OCI-LY1 (cell line): ENCODE data around the gene HERPUD1.

Source experiments
- H2AFZ ChIP-seq: fragments of 200-600 bp; sonication (generic), shearing (Covaris generic); 2 replicates; pipeline ENCODE4 v1.6.0; 2014; ENCODE audit warnings: antibody characterized with exemption, mild to moderate bottlenecking, low read length
- H3F3A ChIP-seq: fragments of 200-600 bp; sonication (generic), shearing (Covaris generic); 2 replicates; pipeline ENCODE4 v1.6.0; 2014; ENCODE audit warnings: mild to moderate bottlenecking, antibody characterized with exemption, low read length, moderate library complexity; ENCODE audit not compliant: insufficient read depth
- H3K27ac ChIP-seq: fragments of 200-600 bp; sonication (generic); 2 replicates; pipeline ENCODE4 v1.5.1; 2014; ENCODE audit warnings: low read length, mixed run types, mild to moderate bottlenecking, low read depth; ENCODE audit not compliant: poor library complexity, severe bottlenecking
- H3K27me3 ChIP-seq: fragments of 200-600 bp; sonication (generic); 2 replicates; pipeline ENCODE4 v1.6.0; 2014; ENCODE audit warnings: antibody characterized with exemption, mild to moderate bottlenecking, low read length, moderate library complexity; ENCODE audit not compliant: insufficient read depth
- H3K36me3 ChIP-seq: fragments of 200-600 bp; sonication (generic); 2 replicates; pipeline ENCODE4 v1.6.1; 2014; ENCODE audit warnings: mild to moderate bottlenecking, antibody characterized with exemption, low read length, moderate library complexity, mixed read lengths; ENCODE audit not compliant: insufficient read depth
- H3K4me1 ChIP-seq: fragments of 200-600 bp; sonication (generic); 2 replicates; pipeline ENCODE4 v1.5.1; 2014; ENCODE audit warnings: mild to moderate bottlenecking, low read length, moderate library complexity; ENCODE audit not compliant: insufficient read depth, severe bottlenecking
- H3K4me2 ChIP-seq: fragments of 200-600 bp; sonication (generic), shearing (Covaris generic); 2 replicates; pipeline ENCODE4 v1.6.1; 2014; ENCODE audit warnings: low read length
- H3K4me3 ChIP-seq: fragments of 200-600 bp; sonication (generic); 2 replicates; pipeline ENCODE4 v1.5.1; 2014; ENCODE audit warnings: low read length, low read depth, mild to moderate bottlenecking, mixed read lengths; ENCODE audit not compliant: poor library complexity, severe bottlenecking
- H3K79me2 ChIP-seq: fragments of 200-600 bp; shearing (Covaris generic); 2 replicates; pipeline ENCODE4 v1.6.1; 2016; ENCODE audit warnings: mixed run types, low read length, mixed read lengths; ENCODE audit not compliant: insufficient read depth
- H3K9ac ChIP-seq: fragments of 200-600 bp; sonication (generic), shearing (Covaris generic); 2 replicates; pipeline ENCODE4 v1.6.1; 2014; ENCODE audit warnings: mild to moderate bottlenecking, low read length, mixed read lengths
- H3K9me2 ChIP-seq: fragments of 200-600 bp; sonication (generic), shearing (Covaris generic); 2 replicates; pipeline ENCODE4 v1.6.1; 2014; ENCODE audit warnings: low read depth, mild to moderate bottlenecking, low read length, mixed read lengths
- H3K9me3 ChIP-seq: fragments of 200-600 bp; shearing (Covaris generic); 2 replicates; pipeline ENCODE4 v1.6.1; 2014; ENCODE audit warnings: low read length, mixed read lengths
- H4K20me1 ChIP-seq: fragments of 200-600 bp; sonication (generic), shearing (Covaris generic); 2 replicates; pipeline ENCODE4 v1.6.0; 2016; ENCODE audit warnings: mild to moderate bottlenecking, low read length; ENCODE audit not compliant: insufficient read depth
- EZH2 ChIP-seq: fragments of 200-600 bp; sonication (generic), shearing (Covaris generic); IDR thresholded peaks from 2 replicates; pipeline ENCODE4 v1.8.0; 2017; ENCODE audit warnings: borderline replicate concordance, mixed run types, mild to moderate bottlenecking, antibody characterized with exemption, low read length, moderate library complexity, mixed read lengths
- TF ChIP-seq, protein P1 (sequence below): fragments of 200-600 bp; sonication (generic), shearing (Covaris generic); IDR thresholded peaks from 2 replicates; pipeline ENCODE4 v1.5.1; 2017; ENCODE audit warnings: mild to moderate bottlenecking, antibody characterized with exemption, low read length, moderate library complexity, mixed read lengths

Gene HERPUD1

DNA sequence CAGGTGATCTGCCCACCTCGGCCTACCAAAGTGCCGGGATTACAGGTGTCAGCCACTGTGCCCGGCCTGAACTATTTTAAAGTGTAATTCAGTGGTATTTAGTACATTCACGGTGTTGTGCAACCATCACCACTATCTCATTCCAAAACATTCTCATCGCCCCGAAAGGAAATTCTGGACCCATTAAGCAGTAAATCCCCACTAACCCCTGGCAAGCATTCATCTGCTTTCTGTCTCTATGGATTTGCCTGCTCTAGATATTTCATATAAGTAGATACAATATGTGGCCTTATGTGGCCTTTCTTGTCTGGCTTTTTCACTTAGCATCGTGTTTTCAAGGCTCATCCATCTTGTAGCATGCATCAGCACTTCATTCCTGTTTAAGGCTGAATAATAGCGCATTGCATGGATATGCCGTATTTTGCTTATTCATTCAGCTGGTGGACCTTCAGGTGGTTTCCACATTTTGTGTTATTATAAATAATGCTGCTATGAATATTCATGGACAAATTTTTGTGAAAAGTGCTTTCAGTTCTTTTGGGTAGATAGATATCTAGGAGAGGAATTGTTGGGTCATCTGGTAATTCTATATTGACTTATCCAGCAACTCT is 8.4 kb upstream of the HERPUD1 start:
- H2AFZ ChIP-seq: no peak overlapping the region
- no peak overlapping the region for H3K4me2 ChIP-seq
- no peaks in the 10 kb centered on the region for H3F3A ChIP-seq
- no peak overlapping the region for H3K27ac ChIP-seq
- H3K36me3 ChIP-seq: no peaks in the 10 kb centered on the region
- H3K9me3 ChIP-seq: no peaks in the 10 kb centered on the region
- H3K4me3 ChIP-seq: no peak overlapping the region
- no peaks in the 10 kb centered on the region for H3K79me2 ChIP-seq
- H4K20me1 ChIP-seq: no peaks in the 10 kb centered on the region
- no peak for TF ChIP-seq EZH2
- TF ChIP-seq, protein P1, sequence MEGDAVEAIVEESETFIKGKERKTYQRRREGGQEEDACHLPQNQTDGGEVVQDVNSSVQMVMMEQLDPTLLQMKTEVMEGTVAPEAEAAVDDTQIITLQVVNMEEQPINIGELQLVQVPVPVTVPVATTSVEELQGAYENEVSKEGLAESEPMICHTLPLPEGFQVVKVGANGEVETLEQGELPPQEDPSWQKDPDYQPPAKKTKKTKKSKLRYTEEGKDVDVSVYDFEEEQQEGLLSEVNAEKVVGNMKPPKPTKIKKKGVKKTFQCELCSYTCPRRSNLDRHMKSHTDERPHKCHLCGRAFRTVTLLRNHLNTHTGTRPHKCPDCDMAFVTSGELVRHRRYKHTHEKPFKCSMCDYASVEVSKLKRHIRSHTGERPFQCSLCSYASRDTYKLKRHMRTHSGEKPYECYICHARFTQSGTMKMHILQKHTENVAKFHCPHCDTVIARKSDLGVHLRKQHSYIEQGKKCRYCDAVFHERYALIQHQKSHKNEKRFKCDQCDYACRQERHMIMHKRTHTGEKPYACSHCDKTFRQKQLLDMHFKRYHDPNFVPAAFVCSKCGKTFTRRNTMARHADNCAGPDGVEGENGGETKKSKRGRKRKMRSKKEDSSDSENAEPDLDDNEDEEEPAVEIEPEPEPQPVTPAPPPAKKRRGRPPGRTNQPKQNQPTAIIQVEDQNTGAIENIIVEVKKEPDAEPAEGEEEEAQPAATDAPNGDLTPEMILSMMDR: no peak
- no peaks in the 10 kb centered on the region for H3K9me2 ChIP-seq
- peaks cover 22% of the 10 kb centered on the region for H3K4me1 ChIP-seq
- no peaks in the 10 kb centered on the region for H3K27me3 ChIP-seq
- no peak overlapping the region for H3K9ac ChIP-seq

DNA sequence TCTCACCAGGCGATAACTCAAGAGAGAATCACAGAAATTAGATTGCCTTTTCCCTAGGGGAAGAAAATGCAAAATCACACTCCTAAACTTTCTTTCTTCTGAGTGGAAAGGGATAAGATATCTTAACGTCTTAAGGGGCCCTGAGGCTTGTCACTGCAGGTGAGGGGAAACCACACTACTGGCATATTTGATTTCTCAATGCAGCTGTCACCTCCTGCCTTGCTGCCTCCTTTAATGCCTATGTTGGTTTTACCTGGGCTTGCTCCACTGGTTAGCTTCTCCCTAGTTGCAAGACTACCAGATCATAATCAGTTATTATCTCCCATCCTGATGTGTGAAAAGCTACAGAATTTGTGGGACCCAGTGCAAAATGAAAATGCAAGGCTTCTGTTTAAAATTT is 4.5 kb upstream of the HERPUD1 start:
- Histone ChIP-seq H4K20me1 (no peaks in the 10 kb centered on the region), H3K9me2 (no peaks in the 10 kb centered on the region), H3K9ac (no peak overlapping the region), H3K36me3 (peaks cover 2% of the 10 kb centered on the region; the same call in 1 of the 2 replicates), H3K27me3 (no peaks in the 10 kb centered on the region), H3F3A (no peaks in the 10 kb centered on the region), H3K4me3 (no peak overlapping the region), H3K4me2 (no peak overlapping the region), H3K79me2 (peaks cover 2% of the 10 kb centered on the region), H3K9me3 (no peaks in the 10 kb centered on the region), H3K27ac (peak overlapping the region; percentile 47), H2AFZ (no peak overlapping the region), H3K4me1 (peaks cover 37% of the 10 kb centered on the region)
- TF ChIP-seq, protein P1: no peak
- TF ChIP-seq EZH2: no peak

DNA sequence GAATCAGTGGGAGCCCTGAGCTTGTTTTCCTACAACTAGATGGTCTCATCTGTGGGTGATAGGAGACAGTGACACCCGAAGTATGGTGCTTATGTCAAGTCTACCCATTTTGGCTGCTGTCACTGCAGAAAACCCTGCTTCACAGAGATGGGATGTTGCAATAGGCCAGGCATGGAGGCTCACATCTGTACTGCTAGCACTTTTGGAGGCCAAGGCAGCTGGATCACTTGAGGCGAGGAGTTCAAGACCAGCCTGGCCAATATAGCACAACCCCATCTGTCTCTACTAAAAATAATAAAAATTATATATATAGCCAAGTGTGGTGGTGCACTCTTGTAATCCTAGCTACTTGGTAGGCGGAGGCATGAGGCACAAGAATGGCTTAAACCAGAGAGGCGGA is 2.3 kb upstream of the HERPUD1 start:
- Histone ChIP-seq H3K9me3 (no peaks in the 10 kb centered on the region), H3K27ac (peak overlapping the region; percentile 98), H3K4me2 (no peak overlapping the region), H3F3A (no peaks in the 10 kb centered on the region), H2AFZ (0 out of 2 replicates have a peak overlapping the region, but pooled peaks have one; percentile 53), H4K20me1 (no peaks in the 10 kb centered on the region), H3K9ac (no peak overlapping the region; the same call in 1 of the 2 replicates), H3K27me3 (no peaks in the 10 kb centered on the region), H3K4me1 (peaks cover 49% of the 10 kb centered on the region), H3K4me3 (no peak overlapping the region), H3K79me2 (peaks cover 23% of the 10 kb centered on the region), H3K36me3 (peaks cover 22% of the 10 kb centered on the region), H3K9me2 (no peaks in the 10 kb centered on the region)
- TF ChIP-seq, protein P1: no peak
- TF ChIP-seq EZH2: no peak
